ENCODE data around the gene PSMD13. TPM values are rescaled to one million over a fixed set of nuclear protein-coding genes. Genes with fewer than 3 reads are reported as not detected.

The PSMD13 gene
- total RNA-seq, 4 donors from 2014 or later, result 85.8 to 114 (median 93.5) TPM

DNA sequence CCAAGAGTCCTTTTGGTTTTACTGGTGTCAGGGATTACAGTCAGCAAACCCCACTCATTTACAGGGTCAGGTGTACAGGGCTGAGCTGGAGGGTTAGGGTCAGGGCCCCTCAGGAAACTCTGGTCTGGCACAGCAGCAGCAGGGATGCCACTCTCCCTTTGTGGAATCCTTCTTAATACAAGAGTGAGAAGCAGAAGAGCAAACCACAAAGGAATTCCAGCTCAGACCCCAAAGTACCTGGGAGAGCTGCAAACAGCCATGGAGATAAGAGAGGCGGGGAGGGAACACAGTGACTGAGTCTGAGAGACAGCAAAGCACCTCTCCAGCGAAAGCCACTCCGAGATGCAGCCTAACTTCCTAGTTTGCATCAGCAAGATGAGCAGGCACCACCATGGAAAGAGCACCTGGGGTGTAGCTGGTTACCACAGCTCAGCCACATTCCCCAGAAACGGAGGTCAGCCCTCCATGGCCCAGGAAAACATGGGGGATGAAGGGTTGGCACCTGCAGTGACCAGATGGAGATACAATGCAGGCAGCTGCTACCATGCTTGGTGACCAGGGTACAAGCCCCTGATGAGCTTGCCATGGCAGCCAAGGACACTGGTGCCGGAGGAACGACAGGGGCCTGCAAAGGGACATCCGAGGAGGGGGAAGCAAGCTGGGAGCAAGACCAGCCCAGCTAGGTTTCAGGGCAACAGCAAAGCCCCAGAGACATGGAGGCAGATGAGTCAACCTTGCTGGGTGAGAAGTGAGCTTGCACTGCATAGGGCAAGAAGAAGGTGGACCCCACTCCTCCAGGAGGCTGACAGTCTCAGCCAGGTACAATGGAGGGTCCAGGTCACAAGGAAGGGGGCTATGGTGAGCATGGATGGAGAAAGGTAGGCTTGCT, 33.5 kb upstream of the PSMD13 start:
- no peak overlapping the region for H3K27ac ChIP-seq

DNA sequence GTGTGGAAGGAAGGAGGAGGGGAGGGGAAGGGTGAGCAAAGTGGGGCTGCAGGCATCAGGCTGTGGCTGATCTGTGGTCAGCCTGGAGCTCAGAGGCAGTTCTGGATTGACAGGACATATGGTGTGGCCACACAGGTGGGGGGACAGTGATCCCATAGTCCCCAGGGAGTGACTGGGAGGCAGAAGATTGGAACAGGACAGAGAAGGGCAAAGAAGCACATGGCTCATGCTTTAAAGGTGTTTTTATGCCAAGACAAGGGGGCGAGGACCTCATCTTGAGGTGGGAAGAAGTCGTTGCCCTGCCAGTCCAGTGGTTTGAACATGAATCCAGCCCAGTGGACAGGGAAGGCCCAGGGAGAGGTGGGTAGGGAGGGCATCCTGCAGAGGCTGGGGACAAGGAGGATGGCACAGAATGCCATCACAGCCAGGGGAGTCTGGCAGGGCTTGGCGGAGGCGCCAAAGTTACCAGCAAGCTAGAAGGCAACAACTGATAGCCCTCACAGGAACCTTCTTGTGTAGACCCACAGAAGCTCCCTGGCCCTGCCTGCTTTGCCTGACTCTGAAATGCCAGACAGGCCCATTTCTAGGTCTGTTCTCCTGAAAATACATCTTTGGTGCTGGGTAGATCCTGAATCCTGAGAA, 32.7 kb upstream of the PSMD13 start:
- Histone ChIP-seq H3K36me3 (peaks cover 0 to 61% of the 10 kb centered on the region in 2 donors), H3K4me1 (peaks cover 0 to 48% (median 14%) of the 10 kb centered on the region in 3 donors), H3K27ac (no peak overlapping the region), H3K9me3 (no peaks in the 10 kb centered on the region), H3K27me3 (no peaks in the 10 kb centered on the region), H3K4me3 (no peak overlapping the region)
- ATAC-seq, result no peak
- TF ChIP-seq POLR2AphosphoS5 (IDR thresholded peaks at IDR 0.05), result no peak
- TF ChIP-seq POLR2A (IDR thresholded peaks at IDR 0.05), result no peak
- TF ChIP-seq EP300 (IDR thresholded peaks at IDR 0.05), result no peak
- TF ChIP-seq, protein P1, sequence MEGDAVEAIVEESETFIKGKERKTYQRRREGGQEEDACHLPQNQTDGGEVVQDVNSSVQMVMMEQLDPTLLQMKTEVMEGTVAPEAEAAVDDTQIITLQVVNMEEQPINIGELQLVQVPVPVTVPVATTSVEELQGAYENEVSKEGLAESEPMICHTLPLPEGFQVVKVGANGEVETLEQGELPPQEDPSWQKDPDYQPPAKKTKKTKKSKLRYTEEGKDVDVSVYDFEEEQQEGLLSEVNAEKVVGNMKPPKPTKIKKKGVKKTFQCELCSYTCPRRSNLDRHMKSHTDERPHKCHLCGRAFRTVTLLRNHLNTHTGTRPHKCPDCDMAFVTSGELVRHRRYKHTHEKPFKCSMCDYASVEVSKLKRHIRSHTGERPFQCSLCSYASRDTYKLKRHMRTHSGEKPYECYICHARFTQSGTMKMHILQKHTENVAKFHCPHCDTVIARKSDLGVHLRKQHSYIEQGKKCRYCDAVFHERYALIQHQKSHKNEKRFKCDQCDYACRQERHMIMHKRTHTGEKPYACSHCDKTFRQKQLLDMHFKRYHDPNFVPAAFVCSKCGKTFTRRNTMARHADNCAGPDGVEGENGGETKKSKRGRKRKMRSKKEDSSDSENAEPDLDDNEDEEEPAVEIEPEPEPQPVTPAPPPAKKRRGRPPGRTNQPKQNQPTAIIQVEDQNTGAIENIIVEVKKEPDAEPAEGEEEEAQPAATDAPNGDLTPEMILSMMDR (IDR thresholded peaks at IDR 0.05), result no peak
- 77 to 94% methylated on average over 2 to 4 of the region's 4 CpGs for WGBS, 2 donors (ENCODE audit: low coverage in 1 of 2)

More for the DNA sequence above, 33.5 kb upstream of the PSMD13 start:
- no peak for TF ChIP-seq POLR2AphosphoS5 (IDR thresholded peaks at IDR 0.05)
- TF ChIP-seq EP300 (IDR thresholded peaks at IDR 0.05), result no peak
- TF ChIP-seq, protein P1 (IDR thresholded peaks at IDR 0.05), result no peak
- TF ChIP-seq POLR2A (IDR thresholded peaks at IDR 0.05), result no peak
- Histone ChIP-seq H3K4me1 (peaks cover 0 to 45% (median 14%) of the 10 kb centered on the region in 3 donors), H3K27me3 (no peaks in the 10 kb centered on the region), H3K4me3 (no peak overlapping the region), H3K9me3 (no peaks in the 10 kb centered on the region), H3K36me3 (peaks cover 0 to 61% of the 10 kb centered on the region in 2 donors)
- no peak for ATAC-seq
- WGBS, 2 donors (ENCODE audit: low coverage in 1 of 2), result 83 to 100% methylated on average over 1 to 6 of the region's 7 CpGs

DNA sequence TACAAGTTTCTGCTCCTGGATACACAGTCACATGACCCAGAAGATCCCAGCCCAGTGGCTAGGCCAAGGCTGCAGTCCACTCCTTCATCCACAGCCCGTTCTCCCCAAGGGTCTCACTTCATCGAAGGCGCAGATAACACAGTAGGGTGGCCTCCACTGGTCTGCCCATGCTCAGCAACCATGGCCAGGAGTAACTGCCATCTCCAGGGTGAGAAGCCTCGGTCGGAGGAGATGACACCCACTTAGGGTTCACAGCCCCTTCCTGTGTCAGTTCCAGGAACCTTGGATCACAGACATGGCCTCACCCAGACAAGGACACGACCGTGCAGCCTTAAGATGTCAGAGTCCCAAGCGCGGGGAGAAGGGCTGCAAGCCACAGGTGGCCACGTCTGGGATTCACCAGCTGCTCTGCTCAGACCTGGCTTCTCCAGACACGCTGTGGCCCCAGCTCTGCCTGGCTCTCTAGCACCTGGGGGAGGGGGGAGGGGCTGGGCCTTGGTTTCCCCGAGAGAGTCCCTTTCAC, 32.1 kb upstream of the PSMD13 start:
- Histone ChIP-seq H3K4me1 (peaks cover 3 to 53% (median 20%) of the 10 kb centered on the region in 3 donors), H3K4me3 (no peak overlapping the region), H3K27ac (no peak overlapping the region), H3K27me3 (no peaks in the 10 kb centered on the region), H3K9me3 (no peaks in the 10 kb centered on the region), H3K36me3 (peaks cover 0 to 64% of the 10 kb centered on the region in 2 donors)
- no peak for TF ChIP-seq EP300 (IDR thresholded peaks at IDR 0.05)
- no peak for TF ChIP-seq POLR2AphosphoS5 (IDR thresholded peaks at IDR 0.05)
- no peak for TF ChIP-seq POLR2A (IDR thresholded peaks at IDR 0.05)
- TF ChIP-seq, protein P1 (IDR thresholded peaks at IDR 0.05), result no peak
- WGBS, 2 donors (ENCODE audit: low coverage in 1 of 2), result 59 to 100% methylated on average over 1 to 4 of the region's 12 CpGs
- ATAC-seq, result no peak

DNA sequence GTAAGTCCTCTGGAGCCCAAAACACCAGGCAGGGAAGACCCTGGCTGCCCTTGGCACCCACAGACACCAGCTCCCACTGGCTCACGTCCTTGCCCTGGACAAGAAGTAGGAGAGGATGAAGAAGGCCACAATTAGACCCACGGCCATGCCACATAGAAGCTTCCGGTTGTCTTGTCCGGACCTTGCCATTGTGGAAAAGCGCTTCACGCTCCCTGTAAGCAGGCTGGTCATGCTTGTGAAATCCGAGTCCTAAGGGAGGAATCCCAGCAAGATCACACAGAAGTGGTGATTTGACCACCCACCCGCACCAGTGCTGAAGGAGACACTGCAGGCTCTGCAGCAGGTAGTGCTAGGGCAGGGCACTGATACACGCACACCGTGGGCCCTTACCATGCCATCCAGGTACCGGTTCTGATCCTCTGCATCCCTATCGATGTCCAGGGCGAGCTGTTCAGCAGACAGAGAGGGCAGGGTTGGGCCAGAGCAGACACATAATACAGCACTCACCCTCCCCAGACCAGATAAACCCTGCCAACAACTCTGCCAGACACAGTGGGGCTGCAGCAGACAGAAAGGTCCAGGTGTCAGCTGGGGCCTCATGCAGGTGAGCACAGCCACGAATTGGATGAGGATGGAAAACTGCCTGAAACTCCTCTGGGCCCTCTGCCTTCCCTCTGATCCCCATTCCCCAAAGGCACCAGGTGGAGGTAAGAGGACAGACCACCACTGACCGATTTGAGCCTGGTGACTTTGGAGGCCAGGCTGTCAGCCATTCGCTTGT, 31.4 kb upstream of the PSMD13 start:
- no peak for TF ChIP-seq POLR2A (IDR thresholded peaks at IDR 0.05)
- TF ChIP-seq POLR2AphosphoS5 (IDR thresholded peaks at IDR 0.05), result no peak
- TF ChIP-seq, protein P1 (IDR thresholded peaks at IDR 0.05), result no peak
- no peak for TF ChIP-seq EP300 (IDR thresholded peaks at IDR 0.05)

More for the DNA sequence above, 31.4 kb upstream of the PSMD13 start:
- H3K4me3 ChIP-seq, result peak overlapping the region in 1 of 2 donors; percentile 99
- WGBS, 2 donors (ENCODE audit: low coverage in 1 of 2), result 86% methylated on average over 7 of the region's 16 CpGs; no CpG with 5 or more reads in 1 of the 2 donors
- H3K36me3 ChIP-seq, result peaks cover 0 to 65% of the 10 kb centered on the region in 2 donors
- no peak for ATAC-seq
- H3K9me3 ChIP-seq, result no peaks in the 10 kb centered on the region
- H3K27ac ChIP-seq, result peak overlapping the region in 1 of 4 donors; percentile 97
- H3K4me1 ChIP-seq, result peaks cover 3 to 61% (median 27%) of the 10 kb centered on the region in 3 donors
- H3K27me3 ChIP-seq, result no peaks in the 10 kb centered on the region
